Stimulated activated naive B cell treated with anti-CD40 and anti-IgM and Interleukin-4, amounts not matched to agents 10 μg/mL and 1 μg/mL and 100 μg/mL, for 72 hours (primary cell): Measurements from ENCODE around the gene MAP3K19.

ENCODE experiments used
- ATAC-seq, 2 donors: fragments of 150-1000 bp; cut with Tn5 transposase; replicated peaks; 2 replicates each; pipeline ENCODE4 v1.10.0; 2021; ENCODE audit warnings: moderate library complexity in 1 of 2
- DNase-seq: peaks from one replicate; pipeline ENCODE4 v3.0.0; 2021
- H3K27ac Mint-ChIP-seq: one replicate; pipeline ENCODE4 v1.8.0; 2022; ENCODE audit warnings: mild to moderate bottlenecking, mixed read lengths
- H3K27me3 Mint-ChIP-seq, 2 donors: one replicate each; pipeline ENCODE4 v1.8.0; 2022; ENCODE audit warnings: mixed read lengths in 2 of 2
- H3K36me3 Mint-ChIP-seq, 2 donors: one replicate each; pipeline ENCODE4 v1.8.0; 2022; ENCODE audit warnings: mixed read lengths in 2 of 2, mild to moderate bottlenecking in 1 of 2
- H3K4me1 Mint-ChIP-seq, 2 donors: one replicate each; pipeline ENCODE4 v1.8.0; 2022; ENCODE audit warnings: mixed read lengths in 2 of 2, mild to moderate bottlenecking in 1 of 2
- H3K4me3 Mint-ChIP-seq, 2 donors: one replicate each; pipeline ENCODE4 v1.8.0; 2022; ENCODE audit warnings: mild to moderate bottlenecking in 2 of 2, mixed read lengths in 2 of 2, moderate library complexity in 1 of 2
- H3K9me3 Mint-ChIP-seq, 2 donors: one replicate each; pipeline ENCODE4 v1.8.0; 2022; ENCODE audit warnings: mixed read lengths in 2 of 2, mild to moderate bottlenecking in 1 of 2

The MAP3K19 gene

DNA sequence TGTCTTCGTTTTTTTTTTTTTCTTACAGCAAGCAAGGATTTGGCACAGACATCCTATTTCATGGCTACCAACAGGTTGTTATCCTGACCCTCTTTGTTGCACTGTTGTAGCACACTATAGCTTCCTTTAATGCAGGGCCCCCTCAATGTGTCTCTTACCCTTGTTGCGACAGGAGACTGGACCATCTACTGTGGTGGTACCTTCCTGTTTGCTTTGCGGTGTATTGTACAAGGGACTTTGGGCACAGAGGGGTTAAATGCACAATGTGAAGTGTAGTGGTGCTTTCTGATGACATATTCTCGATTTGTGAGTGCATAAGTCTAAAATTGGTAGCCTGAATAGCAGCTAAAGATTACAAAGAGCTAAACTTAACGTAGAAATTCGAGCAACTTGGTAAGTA lies 101.2 kb downstream of the MAP3K19 start:
- ATAC-seq: no peak
- peaks cover 36 to 42% of the 10 kb centered on the region in 2 donors for H3K36me3 Mint-ChIP-seq
- no peaks in the 10 kb centered on the region for H3K27me3 Mint-ChIP-seq

DNA sequence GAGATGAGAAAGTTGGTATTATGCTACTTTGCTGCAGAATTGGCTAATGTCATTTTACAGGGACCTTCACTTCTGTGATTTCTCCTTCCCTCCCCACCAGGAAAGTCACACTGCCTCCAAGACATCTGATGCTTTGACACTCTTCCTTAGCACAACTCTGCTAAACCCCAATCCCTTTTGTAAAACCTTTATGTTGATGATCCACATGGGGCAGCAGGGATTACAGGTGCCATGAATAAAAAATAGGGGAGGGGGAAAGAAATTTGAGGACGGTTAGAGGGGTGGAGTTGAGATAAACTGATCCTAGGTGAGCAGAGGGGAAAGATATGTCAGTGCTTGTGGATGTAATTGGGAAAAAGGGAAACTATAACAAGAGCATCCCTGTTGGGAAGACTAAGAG lies 102.3 kb downstream of the MAP3K19 start:
- DNase-seq (no peak), ATAC-seq (no peak)
- Mint-ChIP-seq H3K27ac (no peak overlapping the region), H3K4me1 (peaks cover 21 to 34% of the 10 kb centered on the region in 2 donors), H3K4me3 (peak overlapping the region in 1 of 2 donors; percentile 7), H3K27me3 (no peaks in the 10 kb centered on the region), H3K9me3 (no peaks in the 10 kb centered on the region), H3K36me3 (peaks cover 35 to 42% of the 10 kb centered on the region in 2 donors)

More for the DNA sequence above, 101.2 kb downstream of the MAP3K19 start:
- no peaks in the 10 kb centered on the region for H3K9me3 Mint-ChIP-seq
- H3K4me1 Mint-ChIP-seq: peaks cover 23 to 39% of the 10 kb centered on the region in 2 donors
- no peak for DNase-seq
- H3K27ac Mint-ChIP-seq: peak overlapping the region; percentile 32
- H3K4me3 Mint-ChIP-seq: no peak overlapping the region

DNA sequence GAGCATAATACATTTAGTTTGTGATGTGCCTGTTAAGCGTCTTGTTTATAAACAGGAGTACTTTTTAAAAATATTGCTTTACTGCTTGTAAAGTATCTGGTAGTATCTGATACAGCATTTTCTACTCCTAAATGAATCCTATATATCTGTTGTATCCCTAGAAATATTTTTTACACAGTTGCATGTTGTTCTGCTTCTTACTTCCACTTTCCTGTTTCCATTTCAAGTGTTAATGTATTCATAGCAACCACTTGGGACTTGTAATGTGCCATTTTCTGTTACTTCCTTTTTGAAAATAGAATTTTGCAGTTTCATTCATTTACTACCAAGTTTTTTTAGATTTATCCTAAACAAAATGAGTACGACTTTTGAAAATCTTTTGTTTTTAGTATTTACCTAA lies 103.7 kb downstream of the MAP3K19 start:
- Mint-ChIP-seq H3K36me3 (peaks cover 29 to 37% of the 10 kb centered on the region in 2 donors), H3K4me1 (peaks cover 18 to 31% of the 10 kb centered on the region in 2 donors), H3K4me3 (peak overlapping the region; percentile 41 to 57), H3K9me3 (no peaks in the 10 kb centered on the region), H3K27me3 (no peaks in the 10 kb centered on the region), H3K27ac (peak overlapping the region; percentile 25)
- no peak for DNase-seq
- ATAC-seq: peak; percentile 78 to 94

DNA sequence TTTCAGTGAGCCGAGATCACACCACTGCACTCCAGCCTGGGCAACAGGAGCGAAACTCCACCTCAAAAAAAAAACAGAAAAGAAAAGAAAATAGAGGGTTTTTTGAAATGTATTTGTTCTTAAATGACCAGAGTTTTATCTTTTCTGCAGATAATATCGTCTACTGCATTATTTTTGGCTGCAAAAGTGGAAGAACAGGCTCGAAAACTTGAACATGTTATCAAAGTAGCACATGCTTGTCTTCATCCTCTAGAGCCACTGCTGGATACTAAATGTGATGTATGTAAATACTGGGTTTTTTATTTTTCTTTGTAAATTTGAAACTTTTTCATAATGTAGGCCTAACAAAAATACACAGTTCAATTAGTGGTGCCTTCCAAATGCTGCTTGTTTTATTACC lies 110.6 kb downstream of the MAP3K19 start:
- ATAC-seq: no peak
- no peak overlapping the region for H3K4me3 Mint-ChIP-seq
- H3K36me3 Mint-ChIP-seq: peaks cover 18 to 28% of the 10 kb centered on the region in 2 donors
- H3K27ac Mint-ChIP-seq: no peak overlapping the region
- peaks cover 20 to 41% of the 10 kb centered on the region in 2 donors for H3K4me1 Mint-ChIP-seq
- no peaks in the 10 kb centered on the region for H3K9me3 Mint-ChIP-seq
- DNase-seq: no peak
- no peaks in the 10 kb centered on the region for H3K27me3 Mint-ChIP-seq

DNA sequence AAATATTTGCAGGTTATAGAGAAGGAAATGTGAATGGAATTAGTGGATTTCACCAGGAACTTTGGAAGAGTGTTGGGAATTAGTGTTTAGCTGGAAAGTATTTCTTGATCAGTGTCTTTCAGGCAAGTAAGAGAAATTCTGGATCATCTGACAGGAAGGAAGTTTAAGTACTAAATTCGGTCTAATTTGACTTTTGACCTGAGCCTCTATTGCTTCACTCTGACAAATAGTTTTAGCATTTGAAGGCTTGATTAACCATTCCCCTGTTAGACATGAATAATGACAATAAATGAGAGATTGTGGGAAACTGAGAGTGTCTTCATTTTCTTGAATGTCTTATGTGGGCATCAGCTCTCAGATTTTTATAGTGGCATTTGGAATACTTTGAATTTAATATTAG lies 112.6 kb downstream of the MAP3K19 start:
- Mint-ChIP-seq H3K4me1 (peaks cover 26 to 57% of the 10 kb centered on the region in 2 donors), H3K4me3 (no peak overlapping the region), H3K9me3 (peaks cover 0 to 1% of the 10 kb centered on the region in 2 donors), H3K36me3 (peaks cover 21 to 36% of the 10 kb centered on the region in 2 donors), H3K27ac (peak overlapping the region; percentile 56), H3K27me3 (no peaks in the 10 kb centered on the region)
- DNase-seq: no peak
- no peak for ATAC-seq

DNA sequence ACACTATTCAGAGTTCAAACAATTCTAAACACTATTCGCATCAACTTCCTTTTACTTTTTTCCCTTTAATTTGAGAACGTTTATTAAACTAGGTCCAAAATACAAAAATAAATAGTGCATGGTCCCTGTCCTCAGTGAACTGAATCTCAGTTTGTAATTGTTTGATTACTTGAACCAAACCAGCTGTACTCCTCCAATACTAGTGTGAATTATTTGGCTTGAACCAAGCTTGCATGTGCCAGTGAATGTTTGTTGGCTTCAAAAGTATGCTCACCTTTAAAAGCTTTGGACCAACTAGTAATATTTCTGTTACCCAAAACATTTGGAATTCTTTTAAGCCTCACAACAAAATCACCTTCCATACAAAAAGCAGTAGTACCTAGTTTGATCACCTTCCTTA lies 113.1 kb downstream of the MAP3K19 start:
- peaks cover 0 to 1% of the 10 kb centered on the region in 2 donors for H3K9me3 Mint-ChIP-seq
- peak overlapping the region; percentile 67 for H3K27ac Mint-ChIP-seq
- H3K4me1 Mint-ChIP-seq: peaks cover 27 to 62% of the 10 kb centered on the region in 2 donors
- H3K4me3 Mint-ChIP-seq: no peak overlapping the region
- no peak for ATAC-seq
- H3K27me3 Mint-ChIP-seq: no peaks in the 10 kb centered on the region
- DNase-seq: no peak
- H3K36me3 Mint-ChIP-seq: peaks cover 23 to 41% of the 10 kb centered on the region in 2 donors

DNA sequence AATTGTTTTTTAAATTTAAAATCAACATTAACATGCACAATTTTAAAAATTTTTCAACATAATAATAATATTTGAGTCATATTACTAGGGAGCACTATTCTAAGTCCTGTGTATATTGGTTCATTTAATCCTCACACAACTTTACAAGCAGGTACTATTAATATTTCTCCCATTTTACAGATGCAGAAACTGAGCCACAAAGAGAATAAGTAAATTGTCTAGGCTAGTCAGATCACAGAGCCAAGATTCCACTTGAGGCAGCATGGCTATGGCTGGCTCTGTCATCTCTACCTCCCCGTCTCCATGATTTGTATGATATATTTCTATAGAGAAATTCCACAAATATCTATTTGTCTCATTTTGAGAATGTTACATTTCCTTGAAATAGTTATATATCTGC lies 113.5 kb downstream of the MAP3K19 start:
- Mint-ChIP-seq H3K4me1 (peaks cover 27 to 63% of the 10 kb centered on the region in 2 donors), H3K27me3 (no peaks in the 10 kb centered on the region), H3K9me3 (peaks cover 0 to 1% of the 10 kb centered on the region in 2 donors), H3K36me3 (peaks cover 23 to 41% of the 10 kb centered on the region in 2 donors), H3K27ac (peak overlapping the region; percentile 67), H3K4me3 (no peak overlapping the region)
- DNase-seq (no peak), ATAC-seq (no peak)

DNA sequence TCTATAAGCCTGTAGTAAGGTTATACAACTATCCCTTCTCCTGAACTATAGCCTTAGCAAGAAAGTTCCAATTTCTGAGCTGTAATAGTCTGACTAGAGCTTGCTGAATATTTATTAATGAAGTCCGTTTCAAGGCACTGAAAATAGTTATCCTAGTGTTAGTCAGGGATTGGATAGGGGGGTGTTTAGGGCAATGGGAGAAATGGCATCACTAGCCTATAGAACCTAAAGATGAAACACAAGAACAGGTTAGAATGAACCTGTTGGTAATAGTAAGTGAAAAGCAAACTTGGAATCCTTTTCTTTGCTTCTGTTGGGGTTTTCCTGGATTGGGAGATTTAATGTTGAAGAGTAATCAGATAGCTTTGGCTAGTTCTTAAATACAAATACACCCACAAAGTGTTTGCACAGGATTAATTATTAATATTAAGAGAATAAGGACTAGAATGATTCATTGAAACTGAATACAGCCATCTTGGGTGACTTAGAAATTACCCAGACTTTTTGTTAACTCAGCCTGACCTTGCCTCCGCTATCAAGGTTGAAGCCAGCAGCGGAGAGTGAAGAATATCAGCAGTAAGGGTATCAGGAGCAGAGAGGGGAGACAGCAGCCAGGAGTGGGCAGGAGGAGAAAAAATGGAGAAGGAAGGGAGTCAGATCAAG lies 114.3 kb downstream of the MAP3K19 start:
- Mint-ChIP-seq H3K27ac (peak overlapping the region; percentile 60), H3K4me3 (no peak overlapping the region), H3K36me3 (peaks cover 23 to 41% of the 10 kb centered on the region in 2 donors), H3K4me1 (peaks cover 30 to 69% of the 10 kb centered on the region in 2 donors), H3K9me3 (peaks cover 0 to 1% of the 10 kb centered on the region in 2 donors), H3K27me3 (no peaks in the 10 kb centered on the region)
- DNase-seq: no peak
- no peak for ATAC-seq

DNA sequence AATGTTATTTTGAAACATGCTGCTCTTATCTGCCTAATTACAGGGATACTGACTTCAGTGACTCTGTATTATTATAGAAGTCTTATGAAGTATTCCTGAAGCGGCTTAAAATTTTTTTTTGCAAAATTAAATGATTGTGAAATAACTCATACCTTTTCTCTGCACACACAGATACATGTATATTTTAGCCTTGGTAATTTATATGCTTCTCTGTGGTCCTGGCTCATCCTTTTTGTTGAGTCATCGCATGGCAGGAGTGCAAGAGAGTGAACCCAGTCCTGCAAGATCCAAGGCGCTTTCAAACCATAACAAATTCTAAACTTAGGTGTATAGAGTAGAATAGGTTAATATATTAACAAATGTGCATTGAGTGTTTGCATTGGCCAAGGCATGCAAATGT lies 120.1 kb downstream of the MAP3K19 start:
- Mint-ChIP-seq H3K27me3 (no peaks in the 10 kb centered on the region), H3K27ac (peak overlapping the region; percentile 9), H3K4me1 (peaks cover 34 to 68% of the 10 kb centered on the region in 2 donors), H3K36me3 (peaks cover 30 to 56% of the 10 kb centered on the region in 2 donors), H3K4me3 (no peak overlapping the region), H3K9me3 (peaks cover 0 to 1% of the 10 kb centered on the region in 2 donors)
- DNase-seq: no peak
- ATAC-seq: no peak

DNA sequence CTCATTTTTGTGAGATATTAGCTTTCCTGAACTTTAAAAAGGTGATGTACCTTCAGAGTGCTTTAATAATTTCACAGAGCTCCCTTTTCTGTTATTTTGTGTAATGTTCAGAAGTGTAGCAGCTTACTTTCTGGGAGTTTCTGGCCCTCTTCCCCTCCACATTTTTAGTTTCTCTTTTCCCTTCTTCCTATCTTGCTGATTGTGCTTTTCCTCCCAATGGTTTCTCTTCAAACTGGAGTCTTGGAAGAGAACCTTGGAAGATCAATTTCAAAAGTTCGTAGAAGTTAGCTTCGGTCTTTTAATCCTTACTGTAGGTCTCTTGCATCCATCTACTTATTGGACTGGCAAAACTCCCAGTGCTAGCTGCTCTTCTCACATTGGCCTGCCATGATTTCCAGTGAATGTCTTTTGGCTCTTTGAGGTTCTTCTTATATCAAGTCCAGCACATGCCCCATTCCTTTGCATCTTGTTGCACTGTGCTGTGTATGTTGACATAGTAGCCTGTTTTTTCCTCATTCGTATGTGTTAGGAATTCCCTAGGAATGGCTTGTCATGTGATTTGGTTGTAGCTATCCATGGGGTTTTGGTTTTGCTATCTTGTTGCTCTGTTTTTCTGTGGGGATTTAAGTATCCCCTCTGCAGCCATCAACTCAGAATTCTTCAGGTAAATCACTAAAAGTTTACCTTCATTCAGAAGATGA lies 120.9 kb downstream of the MAP3K19 start:
- peak overlapping the region; percentile 39 to 48 for H3K4me3 Mint-ChIP-seq

DNA sequence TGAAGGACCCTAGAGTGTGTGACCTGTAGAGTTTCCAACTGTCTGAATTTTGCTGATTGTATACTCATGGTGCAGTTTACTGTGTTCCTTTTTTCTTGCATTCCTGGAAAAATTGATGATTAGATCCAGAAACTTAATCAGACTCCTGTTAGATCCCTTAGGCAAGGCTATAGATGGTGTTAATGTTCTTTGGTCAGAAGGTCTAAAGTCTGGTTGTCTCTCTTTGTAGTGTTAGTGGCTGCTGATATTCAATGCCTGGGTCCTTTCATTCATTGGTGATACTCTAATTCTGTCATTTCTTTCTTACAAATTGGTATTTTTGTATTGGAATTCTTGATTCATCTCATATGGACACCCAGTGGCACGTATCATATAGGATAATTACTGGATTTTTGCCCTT lies 122.3 kb downstream of the MAP3K19 start:
- H3K36me3 Mint-ChIP-seq: peaks cover 27 to 45% of the 10 kb centered on the region in 2 donors
- no peak for ATAC-seq
- no peak for DNase-seq
- no peaks in the 10 kb centered on the region for H3K9me3 Mint-ChIP-seq
- no peak overlapping the region for H3K4me3 Mint-ChIP-seq
- no peaks in the 10 kb centered on the region for H3K27me3 Mint-ChIP-seq
- no peak overlapping the region for H3K27ac Mint-ChIP-seq
- peaks cover 28 to 61% of the 10 kb centered on the region in 2 donors for H3K4me1 Mint-ChIP-seq

More for the DNA sequence above, 120.9 kb downstream of the MAP3K19 start:
- no peak for DNase-seq
- peaks cover 0 to 1% of the 10 kb centered on the region in 2 donors for H3K9me3 Mint-ChIP-seq
- H3K27ac Mint-ChIP-seq: peak overlapping the region; percentile 27
- H3K27me3 Mint-ChIP-seq: no peaks in the 10 kb centered on the region
- H3K36me3 Mint-ChIP-seq: peaks cover 33 to 54% of the 10 kb centered on the region in 2 donors
- H3K4me1 Mint-ChIP-seq: peaks cover 33 to 70% of the 10 kb centered on the region in 2 donors
- ATAC-seq: no peak

DNA sequence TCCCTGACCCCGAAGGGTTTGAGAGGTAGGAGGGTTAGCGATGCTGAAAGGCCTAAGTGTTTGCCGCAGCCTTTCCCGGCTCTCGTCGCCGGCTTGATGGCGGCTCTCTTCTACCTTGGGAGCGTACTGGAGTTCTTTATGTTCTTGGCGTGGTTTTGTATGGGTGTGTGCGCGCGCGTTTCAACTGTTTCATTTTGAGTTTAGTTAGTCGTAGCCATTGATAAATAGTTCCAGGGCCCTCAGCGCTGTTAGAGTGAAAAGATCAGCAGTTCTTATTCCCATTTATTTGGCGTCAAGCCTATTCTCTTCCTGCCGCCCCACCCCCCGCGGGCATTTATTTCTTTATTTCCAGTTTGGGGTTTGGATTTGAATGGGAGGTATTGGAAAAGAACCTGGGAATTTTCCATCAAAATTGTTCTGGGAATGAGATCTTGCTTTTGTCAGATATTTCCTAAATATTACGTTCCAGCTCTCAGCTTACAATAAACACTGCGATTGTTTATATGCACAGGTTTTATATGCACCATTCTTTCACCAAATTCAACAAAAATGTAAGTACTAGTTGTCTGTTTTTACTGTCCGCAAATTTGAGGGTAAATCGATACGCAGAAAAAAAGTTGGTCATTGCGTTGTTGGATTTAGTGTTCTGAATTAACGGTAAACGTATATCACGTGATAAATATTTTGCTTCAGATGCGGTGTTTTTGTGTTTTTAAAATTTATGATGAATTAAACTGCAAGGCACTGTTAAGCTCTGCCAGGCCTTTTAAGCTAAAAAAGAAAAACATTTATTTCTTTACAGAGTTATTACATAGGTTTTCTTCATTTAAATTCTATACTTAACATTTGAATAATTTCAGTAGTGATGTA lies 127.7 kb downstream of the MAP3K19 start:
- no peak for DNase-seq
- no peaks in the 10 kb centered on the region for H3K27me3 Mint-ChIP-seq
- H3K27ac Mint-ChIP-seq: peak overlapping the region; percentile 99
- H3K4me3 Mint-ChIP-seq: peak overlapping the region; percentile 95 to 97
- peaks cover 20 to 24% of the 10 kb centered on the region in 2 donors for H3K36me3 Mint-ChIP-seq
- H3K4me1 Mint-ChIP-seq: peaks cover 8 to 29% of the 10 kb centered on the region in 2 donors
- peak; percentile 4 to 15 for ATAC-seq
- no peaks in the 10 kb centered on the region for H3K9me3 Mint-ChIP-seq

DNA sequence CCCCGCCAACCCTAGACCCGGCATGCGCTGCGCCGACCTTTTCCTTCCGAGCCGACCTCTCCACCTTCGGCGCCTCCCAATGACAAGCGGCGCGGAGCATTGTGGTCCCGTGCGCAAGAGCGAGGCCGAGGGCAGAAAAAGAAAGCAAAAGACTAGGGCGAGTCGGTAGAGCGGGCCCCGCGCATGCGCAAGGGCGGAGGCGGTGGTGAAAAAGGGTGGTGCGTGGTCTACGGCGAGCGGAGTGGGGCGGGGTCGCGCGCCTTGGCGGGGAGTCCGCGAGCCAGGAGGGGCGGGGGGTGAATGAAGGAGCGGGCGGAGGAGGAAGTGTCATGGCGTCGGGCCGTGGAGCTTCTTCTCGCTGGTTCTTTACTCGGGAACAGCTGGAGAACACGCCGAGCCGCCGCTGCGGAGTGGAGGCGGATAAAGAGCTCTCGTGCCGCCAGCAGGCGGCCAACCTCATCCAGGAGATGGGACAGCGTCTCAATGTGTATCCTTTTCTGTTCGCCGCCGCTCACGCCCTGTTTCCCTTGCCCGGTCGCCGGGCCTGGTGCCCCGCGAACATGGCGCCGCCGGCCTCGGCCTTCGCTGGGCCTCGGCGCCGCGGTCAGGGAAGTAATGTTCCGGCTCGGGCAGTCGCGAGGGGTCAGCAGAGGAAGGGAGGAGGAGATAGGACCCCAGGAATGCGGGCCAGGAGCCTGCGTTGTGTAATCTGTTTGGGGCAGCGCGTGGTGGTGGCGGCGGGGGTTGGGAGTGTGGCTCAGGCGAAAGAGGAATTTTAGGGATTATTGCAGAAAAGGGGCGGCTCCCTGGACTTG lies 128.5 kb downstream of the MAP3K19 start, which contains the start of gene CCNT2:
TSS of gene CCNT2 (plus strand) at position 297 of the 815 bp plus-strand sequence. CDS start at position 330, 33 bp downstream.
- H3K36me3 Mint-ChIP-seq: peaks cover 15 to 16% of the 10 kb centered on the region in 2 donors

More for the DNA sequence above, 128.5 kb downstream of the MAP3K19 start, which contains the start of gene CCNT2:
- peak; percentile 100 for DNase-seq
- Mint-ChIP-seq H3K4me3 (peak within 1 kb of the TSS; percentile 95 to 97), H3K4me1 (peaks cover 5 to 20% of the 10 kb centered on the region in 2 donors), H3K9me3 (peaks cover 0 to 2% of the 10 kb centered on the region in 2 donors), H3K27ac (peak within 1 kb of the TSS; percentile 99), H3K27me3 (no peaks in the 10 kb centered on the region)
- peak; percentile 85 for ATAC-seq
